NCI-H187 (cell line): Measurements from ENCODE around the gene SPRR2A.
"Not testable (repeated sequence)": the region's sequence is repeated elsewhere in the genome, so short reads cannot be mapped to it uniquely, and the experiment has no call there.

ENCODE experiments used
- DNase-seq, 2 experiments: peaks; one replicate each; lab custom pipeline; 2025; lab: John Stamatoyannopoulos, UW

SPRR2A gene

GRCh38 chr1:153057375-153057774, at the start of gene SPRR2A:
TSS of gene SPRR2A (minus strand) at chr1:153057512. CDS start at chr1:153056735, 777 bp downstream.
- DNase-seq: no peak

GRCh38 chr1:153100245-153100644, 42.9 kb upstream of the SPRR2A start:
- DNase-seq: no peak

- no peak for DNase-seq
Observed at GRCh38 chr1:153099461-153100045, 42.2 kb upstream of the SPRR2A start.

- DNase-seq: no peak
Observed at GRCh38 chr1:153095764-153096163, 38.5 kb upstream of the SPRR2A start.

- DNase-seq: no peak
Observed at GRCh38 chr1:153094426-153094825, 37.1 kb upstream of the SPRR2A start, which contains the start of gene SPRR2E. TSS of gene SPRR2E (minus strand) at chr1:153094526. CDS start at chr1:153093751, 775 bp downstream.

- no peak for DNase-seq
Observed at GRCh38 chr1:153087652-153088051, 30.3 kb upstream of the SPRR2A start.

GRCh38 chr1:153081736-153082135, 24.4 kb upstream of the SPRR2A start:
- no peak for DNase-seq

- no peak for DNase-seq
Observed at GRCh38 chr1:153072806-153073726, 15.8 kb upstream of the SPRR2A start.

- DNase-seq: no peak
Observed at GRCh38 chr1:153071511-153071910, 14.2 kb upstream of the SPRR2A start, which contains the start of gene SPRR2B. TSS of gene SPRR2B (minus strand) at chr1:153071611. CDS start at chr1:153070839, 772 bp downstream.

- no peak for DNase-seq
Observed at GRCh38 chr1:153070243-153070642, 12.9 kb upstream of the SPRR2A start.

- DNase-seq: no peak
Observed at GRCh38 chr1:153058826-153059784, 1.8 kb upstream of the SPRR2A start.

- DNase-seq: no peak
Observed at GRCh38 chr1:153058154-153058553, 842 bp upstream of the SPRR2A start.

- not testable (repeated sequence) for DNase-seq
Observed at GRCh38 chr1:153056111-153056510, 1.2 kb downstream of the SPRR2A start.

- DNase-seq: no peak
Observed at GRCh38 chr1:153049211-153049610, 8.1 kb downstream of the SPRR2A start.

- DNase-seq: no peak
Observed at GRCh38 chr1:153040950-153041631, 16.2 kb downstream of the SPRR2A start, which contains the start of gene SPRR2D. TSS of gene SPRR2D (minus strand) at chr1:153041120. CDS start at chr1:153040346, 774 bp downstream.

- no peak for DNase-seq
Observed at GRCh38 chr1:153035211-153035610, 22.1 kb downstream of the SPRR2A start.

GRCh38 chr1:153032677-153033308, 24.5 kb downstream of the SPRR2A start:
- no peak for DNase-seq

- no peak for DNase-seq
Observed at GRCh38 chr1:153032073-153032472, 25.2 kb downstream of the SPRR2A start.

- DNase-seq: no peak
Observed at GRCh38 chr1:153030895-153031294, 26.4 kb downstream of the SPRR2A start, which contains the start of gene SPRR1B. TSS of gene SPRR1B (plus strand) at chr1:153031203. CDS start at chr1:153032346, 1,143 bp downstream.

- no peak for DNase-seq
Observed at GRCh38 chr1:153028766-153029165, 28.5 kb downstream of the SPRR2A start.

GRCh38 chr1:153025797-153026196, 31.5 kb downstream of the SPRR2A start:
- DNase-seq: no peak
